GF-D8 (cell line): ENCODE measurements around the gene PF4V1.
"Not testable (repeated sequence)": the region's sequence is repeated elsewhere in the genome, so short reads cannot be mapped to it uniquely, and the experiment has no call there.

ENCODE experiments used
- DNase-seq: peaks from one replicate; lab custom pipeline; 2025; lab: John Stamatoyannopoulos, UW

The PF4V1 gene

GRCh38 chr4:73870768-73871167, 17.7 kb downstream of the PF4V1 start:
- no peak for DNase-seq

DNA sequence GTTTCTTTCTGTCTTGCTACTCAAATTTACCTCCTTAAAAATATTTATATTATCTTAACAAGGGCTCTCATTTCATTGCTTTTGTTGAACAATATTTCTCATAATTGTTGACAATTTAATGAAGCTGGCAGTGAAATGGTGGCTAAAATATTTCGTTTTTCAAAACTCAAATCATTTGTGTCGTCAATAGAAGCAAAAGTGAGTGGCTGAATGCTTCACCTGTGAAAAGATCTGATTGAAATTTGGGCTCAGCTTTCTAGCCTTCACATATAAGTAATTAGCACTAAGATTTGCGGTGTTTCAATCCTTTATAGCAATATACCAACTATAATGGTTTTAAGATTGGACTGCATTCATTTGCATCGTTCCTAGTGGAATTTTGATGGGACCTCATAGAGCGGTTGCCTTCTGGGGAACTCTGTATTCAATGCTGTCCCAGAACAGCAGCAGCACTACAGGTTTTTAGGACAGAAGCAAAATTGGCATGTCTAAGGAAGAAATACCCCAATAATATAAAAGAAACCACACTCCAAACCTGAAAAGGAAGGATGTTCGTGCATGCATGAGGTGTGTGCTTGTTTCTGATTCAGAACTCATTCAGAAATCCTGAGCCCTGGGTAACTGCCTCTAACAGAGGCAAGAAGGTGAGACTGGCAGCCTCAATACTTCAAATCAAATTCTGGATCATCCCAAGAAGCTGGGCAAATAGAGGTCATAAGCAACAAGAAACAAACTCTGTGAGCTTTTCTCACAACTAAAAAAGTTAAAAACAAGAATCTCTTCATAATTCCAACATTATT, 18.6 kb downstream of the PF4V1 start:
- no peak for DNase-seq

DNA sequence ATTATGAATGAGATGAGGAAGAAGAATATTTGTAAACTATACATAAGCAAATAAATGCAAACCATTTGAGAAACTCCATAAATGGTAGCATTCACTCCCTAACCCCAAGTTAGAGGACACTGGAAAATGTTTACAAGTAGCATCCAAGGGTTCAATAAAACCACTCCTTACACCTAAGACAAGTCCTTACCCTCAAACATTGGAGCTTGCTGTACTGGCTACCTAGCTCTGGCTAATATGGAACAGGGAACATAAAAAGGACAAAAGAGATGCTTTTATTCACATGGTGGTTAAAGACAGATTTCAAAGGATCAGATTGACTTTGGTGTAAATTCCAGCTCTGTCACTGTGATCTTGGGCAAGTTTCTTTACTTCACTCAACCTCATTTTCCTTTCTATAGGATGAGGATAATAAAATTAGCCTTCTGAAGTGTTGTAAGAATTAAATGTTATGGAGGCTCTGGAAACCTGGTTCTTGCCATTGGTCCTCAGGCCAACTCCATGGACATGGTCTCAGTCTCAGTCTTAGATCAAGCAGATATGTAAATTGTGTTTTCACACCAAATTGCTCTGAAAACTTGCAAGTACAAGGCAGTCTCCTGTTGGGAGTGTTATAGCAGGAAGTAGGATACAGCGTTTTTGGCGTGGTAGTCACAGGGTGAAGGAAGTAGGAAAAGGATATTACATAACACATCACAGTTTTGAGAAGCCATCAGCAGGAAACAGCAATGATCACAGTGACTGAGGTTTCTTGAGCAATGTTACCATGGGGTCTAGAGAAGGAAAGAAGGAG, 19.4 kb downstream of the PF4V1 start:
- peak; percentile 91 for DNase-seq

DNA sequence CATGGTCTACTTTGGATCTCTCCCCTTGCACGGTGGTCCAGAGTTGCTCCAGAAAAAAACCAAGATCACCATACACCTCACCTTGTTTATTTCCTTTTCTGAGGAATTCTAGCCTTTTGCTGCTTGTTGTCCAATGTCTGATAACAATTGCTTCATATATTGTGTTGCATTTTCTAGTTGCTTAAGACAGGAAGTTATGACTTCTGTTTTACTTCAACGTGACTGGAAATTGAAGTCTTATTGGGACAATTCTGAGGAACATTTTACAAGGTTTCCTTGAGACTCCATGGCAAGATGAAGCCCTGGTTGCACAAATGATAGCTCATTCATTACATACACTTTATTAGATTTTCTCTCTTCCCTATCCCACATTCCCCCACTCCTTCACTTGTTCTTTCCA, 21.3 kb downstream of the PF4V1 start:
- peak; percentile 5 for DNase-seq

DNA sequence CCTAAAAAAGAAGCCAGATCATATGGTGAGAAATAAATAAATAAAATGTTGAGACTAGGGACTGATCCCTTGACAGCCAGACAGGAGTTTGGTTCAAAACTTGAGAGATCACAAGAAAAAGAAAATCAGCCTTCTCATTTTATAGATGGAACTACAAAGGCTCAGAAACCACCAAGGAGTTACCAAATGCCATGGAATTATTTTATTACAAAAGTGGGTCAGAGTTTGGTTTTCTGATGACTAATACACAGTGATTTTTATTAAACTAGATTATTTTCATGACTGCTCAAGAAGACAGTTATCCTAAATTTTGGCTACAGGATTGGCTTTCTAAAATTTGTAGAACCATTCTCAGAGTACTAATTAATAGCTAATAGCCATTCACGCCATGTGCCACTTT, 22.3 kb downstream of the PF4V1 start:
- DNase-seq, result no peak

DNA sequence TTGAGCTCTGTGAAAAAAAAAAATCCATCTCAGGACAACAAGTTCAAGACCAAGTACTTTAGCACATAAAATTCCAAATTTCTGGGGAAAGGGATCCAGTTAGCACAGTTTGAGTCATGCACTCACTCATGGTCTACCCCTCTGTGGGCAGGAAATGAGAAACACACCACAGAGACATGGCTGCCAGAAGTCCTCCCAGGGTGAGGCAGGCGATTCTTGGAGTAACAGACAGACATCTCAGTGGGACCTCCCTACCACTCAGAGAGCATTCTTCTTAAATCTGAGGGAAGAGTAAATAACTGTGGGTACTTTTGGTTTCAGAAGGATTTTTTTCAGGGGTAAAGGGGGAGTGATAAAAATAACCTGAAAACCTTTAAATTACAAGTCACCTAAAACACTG, 30.2 kb downstream of the PF4V1 start:
- DNase-seq, result no peak

DNA sequence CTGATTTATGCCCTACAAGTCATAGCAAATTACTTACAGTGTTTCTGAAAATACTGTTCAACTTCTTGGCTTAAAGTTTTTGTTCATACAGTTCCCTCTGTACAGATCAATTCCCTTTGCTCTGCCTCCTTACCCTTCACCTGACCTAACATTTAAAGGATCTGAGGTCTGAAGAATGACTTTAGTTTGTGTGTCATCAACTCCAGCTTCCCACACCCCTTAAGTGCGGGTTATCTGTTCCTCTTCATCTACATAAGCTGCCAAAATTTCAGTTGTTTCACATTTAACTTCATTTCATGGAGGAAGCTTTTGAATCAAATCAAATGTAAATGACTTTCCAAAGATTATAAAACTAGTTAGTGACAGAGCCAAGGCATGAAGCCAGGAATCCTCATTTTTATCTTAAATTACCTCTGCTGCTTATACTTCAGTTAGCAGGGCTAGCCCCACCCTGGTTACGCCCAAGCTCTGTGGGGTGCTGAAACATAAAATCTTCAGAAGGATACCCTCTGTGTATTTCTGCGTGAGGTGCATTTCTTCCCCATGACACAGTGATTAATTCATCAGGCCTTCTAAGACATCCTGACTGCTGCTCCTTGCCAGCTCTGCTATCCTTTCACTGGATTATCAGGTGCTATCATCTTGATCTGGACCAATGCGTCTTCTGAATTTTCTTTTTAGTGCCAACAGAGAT, 32.6 kb downstream of the PF4V1 start:
- no peak for DNase-seq

GRCh38 chr4:73891326-73891725, 38.2 kb downstream of the PF4V1 start:
- DNase-seq, result no peak

DNA sequence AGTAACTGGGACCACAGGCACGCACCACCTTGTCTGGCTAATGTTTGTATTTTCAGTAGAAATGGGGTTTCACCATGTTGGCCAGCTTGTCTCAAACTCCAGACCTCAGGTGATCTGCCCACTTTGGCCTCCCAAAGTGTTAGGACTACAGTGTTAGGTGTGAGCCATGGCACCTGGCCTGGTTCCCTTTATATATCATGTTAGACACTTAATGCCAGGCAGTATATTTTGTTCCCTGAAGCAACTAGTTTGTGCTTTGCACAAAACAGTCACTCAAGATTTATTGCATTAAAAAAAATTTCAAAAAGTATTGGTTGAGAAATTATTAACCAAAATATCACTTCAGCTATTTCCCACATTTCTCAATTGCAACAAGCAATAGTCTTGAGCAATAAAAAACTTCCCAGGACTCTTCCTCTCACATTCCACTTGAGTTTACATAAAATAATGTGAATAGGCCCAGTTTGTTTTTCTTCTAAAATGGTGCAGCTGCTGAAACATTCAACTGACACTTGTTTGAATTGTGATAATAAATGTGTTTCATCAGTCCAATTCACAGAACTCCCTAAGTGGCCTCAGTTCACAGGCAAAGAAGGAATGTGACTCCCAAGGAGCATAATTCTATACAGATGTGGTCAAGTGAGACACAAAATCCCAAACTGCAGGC, 38.8 kb downstream of the PF4V1 start:
- DNase-seq, result no peak

DNA sequence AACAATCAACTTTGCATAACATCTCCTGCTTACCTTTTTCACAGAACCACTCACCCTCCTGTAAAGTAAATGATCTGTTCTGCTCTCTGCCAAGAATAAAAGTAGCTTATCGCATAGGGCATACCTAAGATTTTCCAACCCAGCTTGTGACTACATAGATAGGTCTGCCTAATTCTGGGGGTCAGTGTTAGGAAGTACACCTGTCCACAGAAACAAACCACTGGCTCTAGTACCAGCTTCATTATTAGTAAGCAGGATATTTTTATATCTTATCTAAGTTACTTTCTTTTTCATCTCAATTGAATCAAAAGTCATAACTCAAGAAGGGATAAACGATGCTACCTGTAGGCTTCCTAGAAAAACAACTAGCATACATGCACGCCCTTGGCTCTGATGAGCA, 39.9 kb downstream of the PF4V1 start:
- no peak for DNase-seq

GRCh38 chr4:73894001-73894400, 40.9 kb downstream of the PF4V1 start:
- DNase-seq, result no peak

DNA sequence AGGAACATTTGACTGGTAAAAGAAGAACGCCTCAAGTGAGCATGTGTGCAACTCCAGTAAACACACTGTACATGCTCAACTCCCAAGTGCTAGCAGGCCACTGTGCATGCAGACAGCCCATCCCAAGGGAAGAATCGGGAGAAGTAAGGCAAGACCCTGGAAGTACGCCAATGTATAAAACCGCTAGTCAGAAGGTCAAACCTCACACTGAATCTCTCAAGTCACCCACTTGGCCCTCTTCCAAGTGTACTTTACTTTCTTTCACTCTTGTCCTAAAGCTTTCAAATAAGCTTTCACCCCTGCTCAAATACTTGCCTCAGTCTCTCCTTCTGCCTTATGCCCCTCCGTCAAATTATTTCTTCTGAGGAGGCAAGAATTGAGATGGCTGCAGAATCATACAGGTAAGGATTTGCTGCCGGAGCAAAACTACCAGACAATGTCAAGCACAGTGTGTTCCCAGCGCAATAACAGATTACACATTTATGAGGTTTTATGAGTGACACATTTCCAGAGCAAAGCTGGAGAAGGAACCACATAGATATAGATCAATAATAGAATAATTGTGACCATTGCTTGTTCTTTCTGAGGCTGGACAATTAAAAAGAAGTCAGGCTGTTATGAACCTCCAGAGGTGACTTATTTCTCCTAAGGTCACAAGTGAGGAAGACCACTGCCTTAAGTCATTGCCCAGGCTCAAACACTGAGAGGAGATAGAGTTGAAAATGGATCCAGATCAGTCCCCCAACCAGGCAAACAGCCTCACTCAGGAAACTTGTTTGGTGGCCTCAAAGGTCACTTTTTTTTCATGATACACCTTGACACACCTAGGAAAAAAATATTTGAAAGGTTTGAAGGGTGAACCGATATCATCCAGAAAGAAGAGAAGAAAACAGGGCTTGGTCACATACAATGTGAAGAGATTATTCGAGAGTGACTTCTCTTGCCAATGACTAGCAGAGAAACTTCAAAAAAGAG, 42.4 kb downstream of the PF4V1 start:
- no peak for DNase-seq

- no peak for DNase-seq
These were observed 43.3 kb downstream of the PF4V1 start for GRCh38 chr4:73896416-73896815.

GRCh38 chr4:73897380-73898136, 44.5 kb downstream of the PF4V1 start:
- no peak for DNase-seq

GRCh38 chr4:73899338-73899737, 46.2 kb downstream of the PF4V1 start:
- not testable (repeated sequence) for DNase-seq

DNA sequence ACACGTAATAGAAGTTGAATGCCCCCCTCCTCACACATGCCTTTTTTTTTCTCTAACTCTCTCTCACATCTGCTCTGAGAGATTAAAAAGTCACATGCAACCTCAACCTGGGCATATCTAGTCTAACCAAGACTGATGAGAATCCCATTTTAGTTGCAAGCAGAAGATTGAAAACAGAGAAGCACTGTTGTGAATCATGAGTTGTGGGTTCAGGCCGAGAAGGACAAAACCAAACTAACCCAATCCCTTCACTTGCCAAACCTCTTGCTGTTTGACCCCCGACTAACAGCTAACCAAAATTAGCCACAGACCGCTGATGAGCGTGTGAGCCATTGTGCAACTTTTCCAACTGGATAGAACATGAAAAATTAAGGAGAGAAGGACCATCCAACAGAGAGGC, 47.9 kb downstream of the PF4V1 start:
- DNase-seq, result no peak

DNA sequence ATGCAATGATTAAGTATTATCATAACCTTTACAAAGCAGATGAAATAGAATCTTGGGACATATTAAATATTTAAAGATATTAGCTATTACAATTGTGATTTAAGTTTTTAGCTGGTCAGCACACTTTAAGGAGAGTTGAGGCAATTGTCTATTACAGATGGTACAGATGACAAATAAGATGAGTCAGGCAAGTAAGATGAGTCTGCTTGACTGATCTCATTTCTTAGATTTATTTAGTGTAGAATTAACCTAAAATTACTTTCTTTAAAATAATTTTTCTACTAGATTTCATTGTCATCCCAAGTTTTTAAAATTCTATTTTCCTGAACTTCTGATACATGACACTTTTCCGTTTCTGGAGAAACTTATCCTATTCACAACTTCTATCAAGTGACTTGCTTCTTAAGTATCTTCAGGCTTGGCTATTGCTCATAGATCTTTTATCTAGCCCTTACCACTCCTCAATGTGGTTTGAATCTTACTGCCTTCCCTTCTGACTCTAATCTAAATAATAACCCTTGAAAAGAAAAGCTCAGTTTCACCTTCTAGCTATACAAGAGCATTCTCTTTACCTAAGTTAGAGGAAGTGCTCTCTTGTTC, 49.0 kb downstream of the PF4V1 start:
- no peak for DNase-seq

GRCh38 chr4:73902817-73903547, 49.9 kb downstream of the PF4V1 start:
- no peak for DNase-seq
